ENCODE results near the gene ISOC2.

The ISOC2 gene

DNA sequence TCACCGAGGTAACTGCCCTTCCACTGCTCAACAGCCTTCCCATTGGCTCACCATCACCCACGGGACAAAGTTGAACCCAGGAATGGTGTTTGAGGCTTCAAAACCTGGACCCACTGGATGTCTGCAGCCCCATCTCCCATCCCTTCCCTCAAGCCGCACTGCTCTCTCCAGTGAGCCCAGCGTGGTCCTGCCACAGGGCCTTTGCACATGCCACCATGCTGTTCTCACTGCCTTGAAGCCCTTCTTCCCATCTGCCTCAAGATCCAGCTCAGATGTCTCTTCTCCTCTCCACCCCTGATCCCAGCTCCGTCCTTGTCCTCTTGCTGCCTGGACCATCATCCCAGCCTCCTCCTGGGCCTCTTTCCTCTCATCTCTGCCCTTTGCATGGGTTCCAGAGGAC, 22.4 kb downstream of the ISOC2 start:
- Histone ChIP-seq H3K36me3 (ENCODE audit: control insufficient read depth, insufficient read depth, low read length) (no peaks in the 10 kb centered on the region), H3K27ac (ENCODE audit: insufficient read depth, low read depth, low read length, poor library complexity, severe bottlenecking) (no peak overlapping the region), H3K4me3 (ENCODE audit: insufficient read depth, low read depth, low read length) (no peak overlapping the region), H3K27me3 (ENCODE audit: control insufficient read depth, insufficient read depth, low read length, poor library complexity, severe bottlenecking) (peaks cover 65% of the 10 kb centered on the region), H3K9me3 (ENCODE audit: control insufficient read depth, low read length) (no peaks in the 10 kb centered on the region), H3K4me1 (ENCODE audit: control insufficient read depth, insufficient read depth, low read length) (peaks cover 19% of the 10 kb centered on the region)
- 73 to 77% methylated on average over 5 of the region's 5 CpGs for WGBS, 2 experiments

DNA sequence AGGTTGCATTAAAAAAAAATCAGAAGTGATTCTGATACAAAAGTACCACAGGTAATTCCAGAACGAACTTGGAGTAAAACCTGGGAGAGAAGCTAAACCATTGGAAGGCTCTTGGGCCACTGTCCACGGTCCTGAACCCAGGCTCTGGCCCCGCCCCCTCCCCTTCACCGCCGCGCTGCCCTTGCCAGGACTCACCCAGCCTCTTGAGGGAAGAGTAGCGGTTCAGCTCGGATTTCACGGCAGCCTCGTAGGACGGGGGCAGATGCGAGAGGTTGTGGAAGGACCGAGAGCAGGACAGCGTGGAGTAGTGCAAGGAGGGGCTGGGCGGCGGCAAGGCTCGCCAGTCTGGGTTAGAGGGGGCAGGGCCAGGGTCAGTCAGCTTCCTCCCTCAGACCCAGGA, 24.0 kb downstream of the ISOC2 start:
- WGBS, 2 experiments = 2 to 3% methylated on average over 17 of the region's 17 CpGs

GRCh38 chr19:55436847-55437246, 24.6 kb downstream of the ISOC2 start:
- H3K27ac ChIP-seq (ENCODE audit: insufficient read depth, low read depth, low read length, poor library complexity, severe bottlenecking) = no peak overlapping the region
- no peaks in the 10 kb centered on the region for H3K9me3 ChIP-seq (ENCODE audit: control insufficient read depth, low read length)
- H3K4me1 ChIP-seq (ENCODE audit: control insufficient read depth, insufficient read depth, low read length) = peaks cover 17% of the 10 kb centered on the region
- H3K4me3 ChIP-seq (ENCODE audit: insufficient read depth, low read depth, low read length) = no peak overlapping the region
- WGBS, 2 experiments = 41% methylated on average over 8 of the region's 8 CpGs
- peaks cover 43% of the 10 kb centered on the region for H3K27me3 ChIP-seq (ENCODE audit: control insufficient read depth, insufficient read depth, low read length, poor library complexity, severe bottlenecking)
- H3K36me3 ChIP-seq (ENCODE audit: control insufficient read depth, insufficient read depth, low read length) = no peaks in the 10 kb centered on the region

More for the DNA sequence above, 24.0 kb downstream of the ISOC2 start:
- H3K4me1 ChIP-seq (ENCODE audit: control insufficient read depth, insufficient read depth, low read length) = peaks cover 17% of the 10 kb centered on the region
- H3K27me3 ChIP-seq (ENCODE audit: control insufficient read depth, insufficient read depth, low read length, poor library complexity, severe bottlenecking) = peaks cover 49% of the 10 kb centered on the region
- H3K9me3 ChIP-seq (ENCODE audit: control insufficient read depth, low read length) = no peaks in the 10 kb centered on the region
- no peak overlapping the region for H3K27ac ChIP-seq (ENCODE audit: insufficient read depth, low read depth, low read length, poor library complexity, severe bottlenecking)
- no peak overlapping the region for H3K4me3 ChIP-seq (ENCODE audit: insufficient read depth, low read depth, low read length)
- H3K36me3 ChIP-seq (ENCODE audit: control insufficient read depth, insufficient read depth, low read length) = no peaks in the 10 kb centered on the region

GRCh38 chr19:55435020-55435419, 26.4 kb downstream of the ISOC2 start:
- H3K4me1 ChIP-seq (ENCODE audit: control insufficient read depth, insufficient read depth, low read length) = peaks cover under 1% of the 10 kb centered on the region
- no peaks in the 10 kb centered on the region for H3K36me3 ChIP-seq (ENCODE audit: control insufficient read depth, insufficient read depth, low read length)
- H3K27ac ChIP-seq (ENCODE audit: insufficient read depth, low read depth, low read length, poor library complexity, severe bottlenecking) = no peak overlapping the region
- no peak overlapping the region for H3K4me3 ChIP-seq (ENCODE audit: insufficient read depth, low read depth, low read length)
- peaks cover 25% of the 10 kb centered on the region for H3K27me3 ChIP-seq (ENCODE audit: control insufficient read depth, insufficient read depth, low read length, poor library complexity, severe bottlenecking)
- whole genome bisulfite sequencing, 2 experiments = 78 to 92% methylated on average over 4 of the region's 4 CpGs
- H3K9me3 ChIP-seq (ENCODE audit: control insufficient read depth, low read length) = no peaks in the 10 kb centered on the region

DNA sequence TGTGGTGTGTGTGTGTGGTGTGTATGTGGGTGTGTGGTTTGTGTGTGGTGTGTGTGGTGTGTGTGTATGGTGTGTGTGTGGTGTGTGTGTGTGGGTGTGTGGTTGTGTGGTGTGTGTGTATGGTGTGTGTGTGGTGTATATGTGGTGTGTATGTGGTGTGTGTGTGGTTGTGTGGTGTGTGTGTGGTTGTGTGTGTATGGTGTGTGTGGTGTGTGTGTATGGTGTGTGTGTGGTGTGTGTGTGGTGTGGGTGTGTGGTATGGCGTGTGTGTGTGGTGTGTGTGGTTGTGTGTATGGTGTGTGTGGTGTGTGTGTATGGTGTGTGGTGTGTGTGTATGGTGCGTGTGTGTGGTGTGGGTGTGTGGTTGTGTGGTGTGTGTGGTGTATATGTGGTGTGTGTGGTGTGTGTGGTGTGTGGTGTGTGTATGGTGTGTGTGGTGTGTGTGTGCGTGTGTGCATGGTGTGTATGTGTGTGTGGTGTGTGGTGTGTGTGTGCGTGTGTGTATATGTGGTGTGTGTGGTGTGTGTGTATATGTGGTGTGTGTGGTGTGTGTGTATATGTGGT, 27.0 kb downstream of the ISOC2 start:
- Histone ChIP-seq H3K4me3 (ENCODE audit: insufficient read depth, low read depth, low read length) (no peak overlapping the region), H3K27ac (ENCODE audit: insufficient read depth, low read depth, low read length, poor library complexity, severe bottlenecking) (no peak overlapping the region), H3K9me3 (ENCODE audit: control insufficient read depth, low read length) (no peaks in the 10 kb centered on the region), H3K27me3 (ENCODE audit: control insufficient read depth, insufficient read depth, low read length, poor library complexity, severe bottlenecking) (peaks cover 19% of the 10 kb centered on the region), H3K36me3 (ENCODE audit: control insufficient read depth, insufficient read depth, low read length) (no peaks in the 10 kb centered on the region), H3K4me1 (ENCODE audit: control insufficient read depth, insufficient read depth, low read length) (no peaks in the 10 kb centered on the region)
- WGBS, 2 experiments = 83 to 84% methylated on average over 4 of the region's 4 CpGs

DNA sequence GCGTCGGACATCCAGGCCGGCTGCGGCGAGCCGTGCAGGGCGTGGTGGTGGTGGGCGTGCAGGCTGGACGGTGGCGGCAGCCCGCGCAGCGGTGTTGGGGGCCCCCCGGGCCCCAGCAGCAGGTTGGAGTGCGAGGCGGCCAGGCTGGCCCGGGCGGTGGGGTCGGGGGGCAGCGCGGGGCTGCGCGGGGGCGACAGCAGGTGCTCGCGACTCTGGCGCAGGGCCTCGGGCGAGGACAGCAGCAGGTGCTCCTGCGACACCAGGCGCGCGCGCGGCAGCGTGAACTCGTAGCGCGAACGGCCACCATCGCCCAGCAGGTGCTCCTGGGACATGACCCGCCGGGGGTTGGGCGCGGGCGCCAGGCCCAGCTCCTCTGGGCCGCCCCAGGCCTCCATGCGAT, 28.1 kb downstream of the ISOC2 start:
- Histone ChIP-seq H3K4me3 (ENCODE audit: insufficient read depth, low read depth, low read length) (no peak overlapping the region), H3K9me3 (ENCODE audit: control insufficient read depth, low read length) (no peaks in the 10 kb centered on the region), H3K27ac (ENCODE audit: insufficient read depth, low read depth, low read length, poor library complexity, severe bottlenecking) (no peak overlapping the region), H3K27me3 (ENCODE audit: control insufficient read depth, insufficient read depth, low read length, poor library complexity, severe bottlenecking) (peaks cover 7% of the 10 kb centered on the region), H3K36me3 (ENCODE audit: control insufficient read depth, insufficient read depth, low read length) (no peaks in the 10 kb centered on the region), H3K4me1 (ENCODE audit: control insufficient read depth, insufficient read depth, low read length) (no peaks in the 10 kb centered on the region)
- 87 to 89% methylated on average over 48 of the region's 48 CpGs for WGBS, 2 experiments

DNA sequence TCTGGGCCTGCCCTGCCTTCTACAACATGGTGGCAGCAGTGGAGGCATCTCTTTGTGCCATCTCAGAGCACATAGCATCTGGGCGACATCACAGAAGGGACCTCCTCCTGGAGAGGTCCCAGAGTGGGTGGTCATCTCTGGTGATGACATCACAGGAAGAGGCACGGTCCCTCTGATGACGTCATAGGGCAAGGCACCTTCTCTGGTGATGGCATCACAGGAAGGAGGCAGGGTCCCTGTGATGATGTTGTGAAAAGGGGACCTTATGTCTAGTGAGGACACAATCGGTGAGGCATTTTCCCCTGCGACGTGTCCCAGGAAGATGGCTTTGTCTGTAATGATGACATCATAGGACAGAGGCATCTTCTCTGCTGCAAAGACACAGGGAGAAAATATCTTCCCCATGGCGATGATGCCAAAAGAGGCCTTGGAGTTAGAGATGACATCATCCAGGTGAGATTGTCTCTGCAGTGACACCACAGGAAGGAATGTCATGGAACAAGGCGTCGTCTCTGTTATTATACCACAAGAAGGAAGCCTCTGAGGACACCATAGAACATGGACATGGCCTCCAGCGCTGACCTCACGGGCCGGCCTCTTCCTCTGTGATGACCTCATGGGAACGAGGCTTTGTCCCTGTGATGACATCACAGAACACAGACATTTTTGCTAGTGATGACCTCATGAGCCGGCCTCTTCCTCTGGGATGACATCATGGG, 29.0 kb downstream of the ISOC2 start:
- no peak overlapping the region for H3K27ac ChIP-seq (ENCODE audit: insufficient read depth, low read depth, low read length, poor library complexity, severe bottlenecking)
- H3K36me3 ChIP-seq (ENCODE audit: control insufficient read depth, insufficient read depth, low read length) = no peaks in the 10 kb centered on the region
- 89 to 90% methylated on average over 14 of the region's 14 CpGs for WGBS, 2 experiments
- H3K9me3 ChIP-seq (ENCODE audit: control insufficient read depth, low read length) = no peaks in the 10 kb centered on the region
- H3K27me3 ChIP-seq (ENCODE audit: control insufficient read depth, insufficient read depth, low read length, poor library complexity, severe bottlenecking) = no peaks in the 10 kb centered on the region
- H3K4me1 ChIP-seq (ENCODE audit: control insufficient read depth, insufficient read depth, low read length) = no peaks in the 10 kb centered on the region
- no peak overlapping the region for H3K4me3 ChIP-seq (ENCODE audit: insufficient read depth, low read depth, low read length)

DNA sequence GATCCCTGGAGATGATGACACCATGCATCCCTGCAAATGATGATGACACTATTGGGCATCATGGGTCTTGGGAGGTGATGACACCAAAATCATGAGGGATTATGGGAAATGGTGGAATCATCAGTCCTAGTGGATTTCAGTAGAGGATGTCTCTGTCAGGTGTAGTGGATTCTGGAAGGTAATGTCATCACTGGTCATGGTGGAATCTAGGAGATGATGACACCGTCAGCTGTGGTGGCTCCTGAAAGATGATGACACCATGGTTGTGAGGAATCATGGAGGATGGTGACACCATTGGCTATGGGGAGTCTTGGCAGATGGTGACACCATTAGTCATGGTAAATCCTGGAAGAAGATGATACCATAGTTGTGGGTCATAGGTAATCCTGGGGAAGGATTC, 30.3 kb downstream of the ISOC2 start:
- Histone ChIP-seq H3K4me1 (ENCODE audit: control insufficient read depth, insufficient read depth, low read length) (no peaks in the 10 kb centered on the region), H3K9me3 (ENCODE audit: control insufficient read depth, low read length) (no peaks in the 10 kb centered on the region), H3K27me3 (ENCODE audit: control insufficient read depth, insufficient read depth, low read length, poor library complexity, severe bottlenecking) (no peaks in the 10 kb centered on the region), H3K4me3 (ENCODE audit: insufficient read depth, low read depth, low read length) (no peak overlapping the region), H3K36me3 (ENCODE audit: control insufficient read depth, insufficient read depth, low read length) (no peaks in the 10 kb centered on the region), H3K27ac (ENCODE audit: insufficient read depth, low read depth, low read length, poor library complexity, severe bottlenecking) (no peak overlapping the region)
- 89 to 91% methylated on average over 1 of the region's 1 CpG for WGBS, 2 experiments

DNA sequence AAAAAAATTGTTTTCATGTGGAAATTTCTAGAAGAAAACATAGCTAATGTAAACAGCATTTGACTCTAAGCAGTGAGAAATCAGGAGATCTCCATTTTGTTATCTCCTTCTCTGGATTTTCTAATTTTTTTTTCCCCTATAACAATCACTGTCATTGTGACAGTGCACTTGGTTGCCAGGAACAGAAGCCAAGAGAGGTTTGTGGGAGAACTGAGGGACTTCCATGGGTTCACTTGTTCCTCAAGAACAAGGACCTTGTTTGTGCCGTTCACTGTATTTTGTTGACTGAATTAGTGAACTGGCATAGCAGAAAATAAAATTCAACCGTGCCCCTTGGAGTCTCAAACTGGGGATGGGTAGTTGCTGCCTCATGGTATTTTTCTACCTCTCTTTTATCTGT, 35.4 kb downstream of the ISOC2 start:
- Histone ChIP-seq H3K9me3 (ENCODE audit: control insufficient read depth, low read length) (no peaks in the 10 kb centered on the region), H3K4me1 (ENCODE audit: control insufficient read depth, insufficient read depth, low read length) (no peaks in the 10 kb centered on the region), H3K27ac (ENCODE audit: insufficient read depth, low read depth, low read length, poor library complexity, severe bottlenecking) (no peak overlapping the region), H3K27me3 (ENCODE audit: control insufficient read depth, insufficient read depth, low read length, poor library complexity, severe bottlenecking) (no peaks in the 10 kb centered on the region), H3K4me3 (ENCODE audit: insufficient read depth, low read depth, low read length) (no peak overlapping the region), H3K36me3 (ENCODE audit: control insufficient read depth, insufficient read depth, low read length) (no peaks in the 10 kb centered on the region)
- 85 to 90% methylated on average over 2 of the region's 2 CpGs for WGBS, 2 experiments

GRCh38 chr19:55424518-55424917, 36.9 kb downstream of the ISOC2 start:
- Histone ChIP-seq H3K4me3 (ENCODE audit: insufficient read depth, low read depth, low read length) (no peak overlapping the region), H3K27ac (ENCODE audit: insufficient read depth, low read depth, low read length, poor library complexity, severe bottlenecking) (no peak overlapping the region), H3K27me3 (ENCODE audit: control insufficient read depth, insufficient read depth, low read length, poor library complexity, severe bottlenecking) (no peaks in the 10 kb centered on the region), H3K36me3 (ENCODE audit: control insufficient read depth, insufficient read depth, low read length) (no peaks in the 10 kb centered on the region), H3K9me3 (ENCODE audit: control insufficient read depth, low read length) (no peaks in the 10 kb centered on the region), H3K4me1 (ENCODE audit: control insufficient read depth, insufficient read depth, low read length) (no peaks in the 10 kb centered on the region)
- 85 to 90% methylated on average over 3 of the region's 3 CpGs for WGBS, 2 experiments

Data from ectodermal cell (in vitro differentiated cells).